Mammary epithelial cell (primary cell): Measurements from ENCODE around the gene AAR2.

Experiments used
- EZH2 ChIP-seq: IDR thresholded peaks from 2 replicates; pipeline ENCODE4 v1.6.1; 2012; ENCODE audit warnings: low read length, inconsistent platforms, borderline replicate concordance
- TF ChIP-seq, protein P1 (sequence below), 2 donors: IDR thresholded peaks in 1 of 2; conservative IDR thresholded peaks in 1 of 2; 2 replicates each; pipeline ENCODE4 v1.5.1; 2011 to 2012; ENCODE audit warnings: inconsistent platforms in 2 of 2, low read length in 2 of 2, mild to moderate bottlenecking in 2 of 2, control low read depth in 1 of 2, low read depth in 1 of 2; ENCODE audit not compliant: insufficient read depth in 1 of 2; ENCODE audit errors: extremely low read depth in 1 of 2

DNA sequence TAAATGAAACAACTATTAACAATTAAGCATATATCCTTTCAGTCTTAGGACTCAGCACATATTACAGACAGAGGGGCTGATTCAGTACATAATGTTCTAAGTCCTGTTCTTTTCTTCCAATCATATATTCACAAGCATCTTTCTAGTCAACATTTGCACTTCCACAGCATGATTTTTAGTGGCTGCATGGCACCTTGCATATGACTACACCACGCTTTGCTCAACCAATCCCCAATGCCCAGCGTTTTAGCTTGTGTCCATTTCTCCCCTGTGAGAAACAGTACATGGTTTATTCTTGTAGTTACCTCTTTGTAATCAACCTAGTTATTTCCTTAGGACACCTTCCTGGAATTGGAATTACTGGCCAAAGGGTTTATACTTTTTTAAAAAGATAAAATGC lies 33.2 kb downstream of the AAR2 start:
- TF ChIP-seq, protein P1, sequence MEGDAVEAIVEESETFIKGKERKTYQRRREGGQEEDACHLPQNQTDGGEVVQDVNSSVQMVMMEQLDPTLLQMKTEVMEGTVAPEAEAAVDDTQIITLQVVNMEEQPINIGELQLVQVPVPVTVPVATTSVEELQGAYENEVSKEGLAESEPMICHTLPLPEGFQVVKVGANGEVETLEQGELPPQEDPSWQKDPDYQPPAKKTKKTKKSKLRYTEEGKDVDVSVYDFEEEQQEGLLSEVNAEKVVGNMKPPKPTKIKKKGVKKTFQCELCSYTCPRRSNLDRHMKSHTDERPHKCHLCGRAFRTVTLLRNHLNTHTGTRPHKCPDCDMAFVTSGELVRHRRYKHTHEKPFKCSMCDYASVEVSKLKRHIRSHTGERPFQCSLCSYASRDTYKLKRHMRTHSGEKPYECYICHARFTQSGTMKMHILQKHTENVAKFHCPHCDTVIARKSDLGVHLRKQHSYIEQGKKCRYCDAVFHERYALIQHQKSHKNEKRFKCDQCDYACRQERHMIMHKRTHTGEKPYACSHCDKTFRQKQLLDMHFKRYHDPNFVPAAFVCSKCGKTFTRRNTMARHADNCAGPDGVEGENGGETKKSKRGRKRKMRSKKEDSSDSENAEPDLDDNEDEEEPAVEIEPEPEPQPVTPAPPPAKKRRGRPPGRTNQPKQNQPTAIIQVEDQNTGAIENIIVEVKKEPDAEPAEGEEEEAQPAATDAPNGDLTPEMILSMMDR (conservative IDR thresholded peaks at IDR 0.05 in 1 of 2, IDR thresholded peaks at IDR 0.05 in 1 of 2; ENCODE audit: extremely low read depth in 1 of 2, insufficient read depth in 1 of 2, low read depth in 1 of 2, low read length in 2 of 2) = no peak
- no peak for TF ChIP-seq EZH2
